ENCODE measurements around the gene KCNJ11. TPM values are rescaled to one million over a fixed set of nuclear protein-coding genes. Genes with fewer than 3 reads are reported as not detected.

Gene KCNJ11
- total and polyA plus RNA-seq, 11 donors, result 11.5 to 32.4 (median 17.6) TPM

GRCh38 chr11:17423533-17424310, 35.3 kb upstream of the KCNJ11 start:
- Histone ChIP-seq H3K4me1 (peaks cover 0 to 7% (median 0%) of the 10 kb centered on the region in 12 donors), H3K36me3 (no peaks in the 10 kb centered on the region), H3K4me3 (no peak overlapping the region), H3K9me3 (no peaks in the 10 kb centered on the region), H3K27ac (no peak overlapping the region), H3K27me3 (peaks cover 0 to 11% (median 0%) of the 10 kb centered on the region in 9 donors)
- DNase-seq (no peak), ATAC-seq (no peak)
- WGBS, 4 donors, result 75 to 81% (median 79%) methylated on average over 11 of the region's 11 CpGs
- TF ChIP-seq CTCF (IDR thresholded peaks at IDR 0.05) (no peak), POLR2A (IDR thresholded peaks at IDR 0.05) (no peak)
- intact Hi-C loops (cut with DNase I), result no loop called here

- no peak overlapping the region for H3K27ac ChIP-seq
- peaks cover 0 to 11% (median 0%) of the 10 kb centered on the region in 9 donors for H3K27me3 ChIP-seq
- WGBS, 4 donors, result 40 to 53% (median 48%) methylated on average over 4 of the region's 4 CpGs
- H3K9me3 ChIP-seq, result no peaks in the 10 kb centered on the region
- no peaks in the 10 kb centered on the region for H3K36me3 ChIP-seq
- intact Hi-C loops (cut with DNase I), result no loop called here
- peak in 1 of 5 donors; percentile 54 for DNase-seq
- no peak for TF ChIP-seq CTCF (IDR thresholded peaks at IDR 0.05)
- TF ChIP-seq POLR2A (IDR thresholded peaks at IDR 0.05), result no peak
- H3K4me1 ChIP-seq, result peaks cover 0 to 7% (median 0%) of the 10 kb centered on the region in 12 donors
- no peak overlapping the region for H3K4me3 ChIP-seq
- ATAC-seq, result peak in 2 of 4 donors; percentile 53 to 55
These were observed 33.3 kb upstream of the KCNJ11 start for GRCh38 chr11:17421781-17422180.

GRCh38 chr11:17418444-17419081, 30.1 kb upstream of the KCNJ11 start:
- TF ChIP-seq CTCF (IDR thresholded peaks at IDR 0.05), result no peak
- no peak for TF ChIP-seq POLR2A (IDR thresholded peaks at IDR 0.05)
- no peak overlapping the region for H3K4me3 ChIP-seq
- H3K4me1 ChIP-seq, result peaks cover 0 to 21% (median 0%) of the 10 kb centered on the region in 12 donors
- H3K27ac ChIP-seq, result no peak overlapping the region
- 55 to 63% (median 59%) methylated on average over 2 of the region's 2 CpGs for WGBS, 4 donors
- DNase-seq (no peak), ATAC-seq (no peak)
- no peaks in the 10 kb centered on the region for H3K9me3 ChIP-seq
- intact Hi-C loops (cut with DNase I), result no loop called here
- H3K27me3 ChIP-seq, result peaks cover 0 to 11% (median 0%) of the 10 kb centered on the region in 9 donors
- H3K36me3 ChIP-seq, result no peaks in the 10 kb centered on the region

DNA sequence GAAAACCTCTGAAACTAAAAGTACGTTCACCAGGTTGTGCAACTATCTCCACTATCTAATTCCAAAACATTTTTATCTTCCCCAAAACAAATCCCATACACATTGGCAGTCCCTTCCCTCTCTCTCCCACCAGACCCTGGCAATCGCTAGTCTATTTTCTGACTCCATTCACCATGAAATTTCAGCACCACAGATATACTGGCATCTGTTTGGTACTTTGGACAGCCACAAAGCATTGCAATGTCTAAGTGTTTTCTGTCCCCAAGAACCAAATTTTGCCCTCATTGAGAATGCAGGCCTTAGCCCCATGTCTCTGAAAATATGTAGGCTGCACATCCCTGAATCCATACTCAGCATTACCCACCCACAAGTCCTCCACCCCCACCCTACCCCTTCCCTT, 28.0 kb upstream of the KCNJ11 start:
- intact Hi-C loops (cut with DNase I), result no loop called here

More for the DNA sequence above, 28.0 kb upstream of the KCNJ11 start:
- no peaks in the 10 kb centered on the region for H3K36me3 ChIP-seq
- WGBS, 4 donors, result 53 to 55% (median 54%) methylated on average over 2 of the region's 2 CpGs
- ATAC-seq (no peak), DNase-seq (no peak)
- peaks cover 0 to 8% (median 0%) of the 10 kb centered on the region in 9 donors for H3K27me3 ChIP-seq
- peaks cover 0 to 15% (median 0%) of the 10 kb centered on the region in 12 donors for H3K4me1 ChIP-seq
- no peak overlapping the region for H3K4me3 ChIP-seq
- no peaks in the 10 kb centered on the region for H3K9me3 ChIP-seq
- H3K27ac ChIP-seq, result peak overlapping the region in 3 of 12 donors; percentile 2 to 39 (median 17)
- no peak for TF ChIP-seq CTCF (IDR thresholded peaks at IDR 0.05)
- TF ChIP-seq POLR2A (IDR thresholded peaks at IDR 0.05), result no peak
